Measurements from ENCODE around the gene SRSF12. TPM values are rescaled to one million over a fixed set of nuclear protein-coding genes. Genes with fewer than 3 reads are reported as not detected.

The SRSF12 gene
- total and polyA plus RNA-seq, 9 of the 15 experiments (the other 6 are each of a cell fraction or from before 2014, with no cell fraction given), result not detected

DNA sequence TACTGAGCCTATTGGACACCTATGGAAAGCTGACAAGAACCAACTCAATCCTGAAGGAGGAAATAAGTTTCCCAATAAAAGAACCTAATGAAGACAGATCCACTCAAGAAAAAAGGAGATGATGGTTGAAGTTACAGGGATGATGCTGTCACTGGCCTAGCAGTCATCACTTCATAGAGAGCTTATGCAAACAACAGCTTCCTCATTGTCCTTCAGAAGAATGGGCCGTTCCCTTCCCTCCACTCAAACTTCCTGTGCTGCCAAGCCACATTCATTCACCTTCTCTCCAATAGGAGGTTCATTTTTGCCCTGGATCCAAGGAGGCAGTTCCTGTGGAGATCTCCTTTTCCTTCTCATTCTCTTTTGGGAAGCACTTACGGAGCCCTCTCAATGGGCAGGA lies 14.2 kb upstream of the SRSF12 start (continued):
- TF ChIP-seq ARID3B (CRISPR knock-in tag; IDR thresholded peaks at IDR 0.05; ENCODE audit: borderline replicate concordance), result no peak

- H3K27ac ChIP-seq (ENCODE audit: extremely low read depth, low read depth, low read length), result no peak overlapping the region
- BruUV-seq (replicated peaks), result no TSS peak
- in situ Hi-C loops (cut with MboI) (no loop called here), intact Hi-C loops (cut with micrococcal nuclease) (no loop called here)
- H3K4me1 ChIP-seq (replicated peaks in 1 of 2; ENCODE audit: control insufficient read depth in 2 of 2, insufficient read depth in 2 of 2, low read length in 2 of 2), result no peaks in the 10 kb centered on the region
- no peaks in the 10 kb centered on the region for H3K9me1 ChIP-seq (ENCODE audit: control insufficient read depth, insufficient read depth, low read length)
- no peaks in the 10 kb centered on the region for H3K79me2 ChIP-seq (ENCODE audit: control insufficient read depth, insufficient read depth, low read length)
- POLR2A ChIA-PET, result interaction anchor here (1.0 kb wide), 1 partner anchor 18 kb away, joined by 3 read pairs; no protein-coding TSS in a partner anchor
- ATAC-seq, result no peak
- 0% methylated on average over 3 of the region's 3 CpGs for WGBS (ENCODE audit: insufficient coverage, low coverage, missing lambda C conversion rate)
- H3K36me3 ChIP-seq (ENCODE audit: control insufficient read depth, insufficient read depth, low read length), result no peaks in the 10 kb centered on the region
- H3K27me3 ChIP-seq (ENCODE audit: control insufficient read depth in 2 of 2, insufficient read depth in 2 of 2, low read length in 2 of 2), result peaks cover 3 to 7% of the 10 kb centered on the region in 2 experiments; a peak in 3 of 5 replicates
- CTCF ChIA-PET (ENCODE audit: low intra/inter-chr PET ratio), result no interaction called here
- H3K9me3 ChIP-seq (replicated peaks; ENCODE audit: control insufficient read depth, insufficient read depth, low read depth, low read length), result no peaks in the 10 kb centered on the region
- no peaks in the 10 kb centered on the region for H4K20me1 ChIP-seq (replicated peaks; ENCODE audit: control insufficient read depth, insufficient read depth, low read length)
- H3K4me2 ChIP-seq (ENCODE audit: insufficient read depth, low read length), result no peak overlapping the region
- H3K4me3 ChIP-seq, result no peak overlapping the region
- no peak for DNase-seq (ENCODE audit: extremely low read depth in 1 of 4, low spot score in 3 of 4)
- FAIRE-seq, result no peak
- H3K9ac ChIP-seq (ENCODE audit: insufficient read depth in 1 of 2, low read depth in 2 of 2, low read length in 2 of 2), result no peak overlapping the region
- TF ChIP-seq, protein P1, sequence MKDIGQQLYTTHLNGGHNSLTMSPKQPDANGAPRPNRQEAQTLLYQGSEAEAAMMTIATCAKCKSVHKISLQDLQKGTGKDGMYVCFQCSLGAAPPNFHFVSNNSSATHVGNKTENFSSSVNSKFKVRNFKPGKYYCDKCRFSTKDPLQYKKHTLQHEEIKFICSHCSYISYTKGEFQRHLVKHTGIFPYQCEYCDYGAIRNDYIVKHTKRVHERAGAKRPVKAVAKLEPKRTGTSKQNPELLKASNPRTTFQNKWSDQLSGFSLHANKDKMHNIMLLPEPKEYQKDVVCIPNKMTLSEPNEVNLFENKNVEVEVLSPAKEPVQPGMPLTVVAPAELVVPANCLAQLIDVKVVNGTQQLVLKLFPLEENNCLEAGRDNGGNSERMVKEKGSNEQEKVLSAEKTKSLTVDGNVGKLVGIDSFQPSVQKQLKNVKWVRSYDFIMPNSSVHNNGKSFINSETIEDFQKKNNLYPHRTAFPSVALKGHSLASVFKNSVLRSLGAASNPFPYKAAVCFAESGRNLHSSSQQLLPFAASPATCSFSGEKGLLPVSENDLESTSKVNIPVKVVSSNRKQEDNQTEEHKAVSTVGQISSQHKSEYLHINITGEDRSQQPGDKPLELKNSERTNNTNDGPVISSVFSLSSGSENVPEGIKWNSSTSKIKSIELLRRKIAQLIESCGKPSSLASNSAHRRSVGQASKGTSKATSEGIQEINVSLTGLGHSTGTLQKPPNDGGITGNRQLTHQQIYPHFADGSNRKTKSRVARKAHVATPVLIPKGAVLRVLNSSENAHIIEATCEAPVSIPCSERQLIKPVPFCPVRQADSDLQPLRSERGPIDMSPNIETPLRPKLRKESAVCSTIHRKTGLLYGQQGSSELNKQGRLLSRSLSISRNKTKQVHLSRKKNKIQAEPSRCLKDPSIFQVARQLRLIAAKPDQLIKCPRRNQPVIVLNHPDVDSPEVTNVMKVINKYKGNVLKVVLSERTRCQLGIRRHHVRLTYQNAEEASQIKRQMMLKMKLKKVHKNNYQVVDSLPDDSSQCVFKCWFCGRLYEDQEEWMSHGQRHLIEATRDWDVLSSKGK (CRISPR knock-in tag; IDR thresholded peaks at IDR 0.05), result no peak
- no peak for TF ChIP-seq GATAD2B (IDR thresholded peaks at IDR 0.05; ENCODE audit: borderline replicate concordance)
- no peak overlapping the region for H2AFZ ChIP-seq (ENCODE audit: low read depth, low read length)
Measured at GRCh38 chr6:89131599-89131998, 13.7 kb upstream of the SRSF12 start.

All from K562 (cell line).